ENCODE measurements around the gene LTB. TPM values are rescaled to one million over a fixed set of nuclear protein-coding genes. Genes with fewer than 3 reads are reported as not detected.

Gene LTB
- total and polyA plus RNA-seq, 2 of the 13 experiments (the other 11 are each of a cell fraction or from before 2014, with no cell fraction given): 0.09 to 0.22 TPM

DNA sequence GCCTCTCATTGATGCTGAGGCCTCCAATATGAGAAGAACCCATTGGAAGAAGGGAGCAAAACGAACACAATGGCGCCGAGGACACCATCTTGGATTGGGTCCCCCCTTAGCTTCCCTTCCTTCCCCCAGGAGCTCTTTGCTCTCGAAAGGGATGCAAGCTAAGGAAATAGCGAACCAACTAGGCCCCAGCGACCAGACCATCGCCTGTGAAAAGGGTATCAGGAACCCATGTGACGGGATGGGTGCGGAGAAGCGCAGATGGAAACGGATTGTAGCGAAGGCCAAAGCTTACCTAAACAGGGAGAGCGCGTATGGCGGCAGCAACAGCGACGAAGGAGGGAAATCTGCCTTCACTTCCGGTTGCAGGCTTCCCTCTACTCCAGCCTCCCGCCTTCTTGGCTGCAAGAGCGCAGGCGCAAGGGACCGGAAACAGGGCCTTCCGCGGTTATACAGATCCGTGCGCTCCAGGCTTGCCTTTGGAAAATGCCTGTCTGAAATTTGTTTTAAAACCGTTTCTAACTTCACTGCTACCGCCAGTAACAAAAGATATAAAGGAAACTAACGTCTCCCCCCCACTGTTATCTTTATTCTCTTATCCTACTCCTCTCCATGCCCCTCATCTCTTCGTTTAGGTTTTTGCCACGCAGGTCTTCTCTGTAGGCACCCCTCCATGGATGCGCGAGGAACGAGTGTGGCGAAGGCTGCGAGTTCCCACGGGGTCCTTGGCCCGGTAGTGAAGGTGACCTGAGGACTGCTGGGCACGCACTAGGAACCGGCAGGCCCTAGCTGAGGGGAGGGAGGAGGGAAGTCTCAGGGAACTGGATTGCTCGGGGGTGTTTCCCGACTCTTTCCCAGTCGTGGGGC is 40.3 kb downstream of the LTB start, which contains the start of gene DDX39B (continued):
- TF ChIP-seq, protein P1, sequence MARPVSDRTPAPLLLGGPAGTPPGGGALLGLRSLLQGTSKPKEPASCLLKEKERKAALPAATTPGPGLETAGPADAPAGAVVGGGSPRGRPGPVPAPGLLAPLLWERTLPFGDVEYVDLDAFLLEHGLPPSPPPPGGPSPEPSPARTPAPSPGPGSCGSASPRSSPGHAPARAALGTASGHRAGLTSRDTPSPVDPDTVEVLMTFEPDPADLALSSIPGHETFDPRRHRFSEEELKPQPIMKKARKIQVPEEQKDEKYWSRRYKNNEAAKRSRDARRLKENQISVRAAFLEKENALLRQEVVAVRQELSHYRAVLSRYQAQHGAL (CRISPR knock-in tag; IDR thresholded peaks at IDR 0.05; ENCODE audit: not compliant biosample characterization): peak; percentile 84
- no peak for TF ChIP-seq RAD51 (IDR thresholded peaks at IDR 0.05; ENCODE audit: borderline replicate concordance)
- TF ChIP-seq ZNF496 (CRISPR knock-in tag; IDR thresholded peaks at IDR 0.05; ENCODE audit: insufficient replicate concordance): no peak
- no peak for TF ChIP-seq KDM6A (CRISPR knock-in tag; IDR thresholded peaks at IDR 0.05; ENCODE audit: low read depth)
- TF ChIP-seq MIXL1 (CRISPR knock-in tag; IDR thresholded peaks at IDR 0.05): peak; percentile 66
- TF ChIP-seq ZNF484 (CRISPR knock-in tag; IDR thresholded peaks at IDR 0.05; ENCODE audit: borderline replicate concordance, low read depth): no peak
- TF ChIP-seq ZNF530 (CRISPR knock-in tag; IDR thresholded peaks at IDR 0.05; ENCODE audit: low read depth): no peak
- TF ChIP-seq, protein P2, sequence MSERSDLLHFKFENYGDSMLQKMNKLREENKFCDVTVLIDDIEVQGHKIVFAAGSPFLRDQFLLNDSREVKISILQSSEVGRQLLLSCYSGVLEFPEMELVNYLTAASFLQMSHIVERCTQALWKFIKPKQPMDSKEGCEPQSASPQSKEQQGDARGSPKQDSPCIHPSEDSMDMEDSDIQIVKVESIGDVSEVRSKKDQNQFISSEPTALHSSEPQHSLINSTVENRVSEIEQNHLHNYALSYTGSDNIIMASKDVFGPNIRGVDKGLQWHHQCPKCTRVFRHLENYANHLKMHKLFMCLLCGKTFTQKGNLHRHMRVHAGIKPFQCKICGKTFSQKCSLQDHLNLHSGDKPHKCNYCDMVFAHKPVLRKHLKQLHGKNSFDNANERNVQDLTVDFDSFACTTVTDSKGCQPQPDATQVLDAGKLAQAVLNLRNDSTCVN (CRISPR knock-in tag; IDR thresholded peaks at IDR 0.05; ENCODE audit: borderline replicate concordance): peak; percentile 85; the same call in 1 of the 2 replicates
- TF ChIP-seq GATAD1 (CRISPR knock-in tag; IDR thresholded peaks at IDR 0.05): peak; percentile 89
- peak; percentile 68 for TF ChIP-seq ZSCAN25 (CRISPR knock-in tag; IDR thresholded peaks at IDR 0.05)
- 0 out of 2 replicates have a peak, but pooled peaks have one; percentile 71 for TF ChIP-seq ZNF354B (CRISPR knock-in tag; IDR thresholded peaks at IDR 0.05)
- TF ChIP-seq, protein P3, sequence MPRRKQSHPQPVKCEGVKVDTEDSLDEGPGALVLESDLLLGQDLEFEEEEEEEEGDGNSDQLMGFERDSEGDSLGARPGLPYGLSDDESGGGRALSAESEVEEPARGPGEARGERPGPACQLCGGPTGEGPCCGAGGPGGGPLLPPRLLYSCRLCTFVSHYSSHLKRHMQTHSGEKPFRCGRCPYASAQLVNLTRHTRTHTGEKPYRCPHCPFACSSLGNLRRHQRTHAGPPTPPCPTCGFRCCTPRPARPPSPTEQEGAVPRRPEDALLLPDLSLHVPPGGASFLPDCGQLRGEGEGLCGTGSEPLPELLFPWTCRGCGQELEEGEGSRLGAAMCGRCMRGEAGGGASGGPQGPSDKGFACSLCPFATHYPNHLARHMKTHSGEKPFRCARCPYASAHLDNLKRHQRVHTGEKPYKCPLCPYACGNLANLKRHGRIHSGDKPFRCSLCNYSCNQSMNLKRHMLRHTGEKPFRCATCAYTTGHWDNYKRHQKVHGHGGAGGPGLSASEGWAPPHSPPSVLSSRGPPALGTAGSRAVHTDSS (CRISPR knock-in tag; conservative IDR thresholded peaks at IDR 0.05): no peak
- no peak for TF ChIP-seq MAFG (CRISPR knock-in tag; IDR thresholded peaks at IDR 0.05)
- TF ChIP-seq ETV6 (CRISPR knock-in tag; conservative IDR thresholded peaks at IDR 0.05): peak; percentile 48
- TF ChIP-seq, protein P4, sequence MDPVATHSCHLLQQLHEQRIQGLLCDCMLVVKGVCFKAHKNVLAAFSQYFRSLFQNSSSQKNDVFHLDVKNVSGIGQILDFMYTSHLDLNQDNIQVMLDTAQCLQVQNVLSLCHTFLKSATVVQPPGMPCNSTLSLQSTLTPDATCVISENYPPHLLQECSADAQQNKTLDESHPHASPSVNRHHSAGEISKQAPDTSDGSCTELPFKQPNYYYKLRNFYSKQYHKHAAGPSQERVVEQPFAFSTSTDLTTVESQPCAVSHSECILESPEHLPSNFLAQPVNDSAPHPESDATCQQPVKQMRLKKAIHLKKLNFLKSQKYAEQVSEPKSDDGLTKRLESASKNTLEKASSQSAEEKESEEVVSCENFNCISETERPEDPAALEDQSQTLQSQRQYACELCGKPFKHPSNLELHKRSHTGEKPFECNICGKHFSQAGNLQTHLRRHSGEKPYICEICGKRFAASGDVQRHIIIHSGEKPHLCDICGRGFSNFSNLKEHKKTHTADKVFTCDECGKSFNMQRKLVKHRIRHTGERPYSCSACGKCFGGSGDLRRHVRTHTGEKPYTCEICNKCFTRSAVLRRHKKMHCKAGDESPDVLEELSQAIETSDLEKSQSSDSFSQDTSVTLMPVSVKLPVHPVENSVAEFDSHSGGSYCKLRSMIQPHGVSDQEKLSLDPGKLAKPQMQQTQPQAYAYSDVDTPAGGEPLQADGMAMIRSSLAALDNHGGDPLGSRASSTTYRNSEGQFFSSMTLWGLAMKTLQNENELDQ (CRISPR knock-in tag; IDR thresholded peaks at IDR 0.05; ENCODE audit: borderline replicate concordance): no peak; the same call in 1 of the 2 replicates
- TF ChIP-seq ZNF598 (CRISPR knock-in tag; IDR thresholded peaks at IDR 0.05; ENCODE audit: borderline replicate concordance): peak; percentile 92
- peak; percentile 50; the same call in 1 of the 2 replicates for TF ChIP-seq GATA4 (IDR thresholded peaks at IDR 0.05; ENCODE audit: borderline replicate concordance, low read depth)
- TF ChIP-seq XRCC5 (optimal IDR thresholded peaks at IDR 0.05; ENCODE audit: low read length): no peak
- TF ChIP-seq ZNF12 (CRISPR knock-in tag; IDR thresholded peaks at IDR 0.05): peak; percentile 38; the same call in 1 of the 2 replicates
- no peak for TF ChIP-seq REXO4 (CRISPR knock-in tag; IDR thresholded peaks at IDR 0.05; ENCODE audit: borderline replicate concordance)
- TF ChIP-seq SUZ12 (IDR thresholded peaks at IDR 0.05; ENCODE audit: low read depth, low read length): no peak
- TF ChIP-seq NPAS2 (CRISPR knock-in tag; IDR thresholded peaks at IDR 0.05; ENCODE audit: borderline replicate concordance): no peak
- peak; percentile 4 for TF ChIP-seq HHEX (CRISPR knock-in tag; IDR thresholded peaks at IDR 0.05)
- TF ChIP-seq CREM (IDR thresholded peaks at IDR 0.05): peak; percentile 89
- TF ChIP-seq CREM (CRISPR knock-in tag; IDR thresholded peaks at IDR 0.05): no peak
- 0 out of 2 replicates have a peak, but pooled peaks have one; percentile 28 for TF ChIP-seq TBX3 (IDR thresholded peaks at IDR 0.05; ENCODE audit: borderline replicate concordance)
